Coronary artery (tissue), 2 donors: Measurements from ENCODE around the gene EPHA1.

Experiments
- DNase-seq: peaks from one replicate; pipeline ENCODE4 v3.0.0-alpha.2; 2017; ENCODE audit warnings: low spot score
- H3K27ac ChIP-seq, 2 donors: fragments of 200-600 bp; sonication (generic); one replicate each; pipeline ENCODE4 v1.5.1; 2016 to 2019
- H3K4me3 ChIP-seq: fragments of 200-600 bp; sonication (generic); 2 replicates; pipeline ENCODE4 v1.5.1; 2016; ENCODE audit warnings: mild to moderate bottlenecking, moderate library complexity
- CTCF ChIP-seq: fragments of 200-600 bp; sonication (generic); IDR thresholded peaks from one replicate; pipeline ENCODE4 v1.5.1; 2019; ENCODE audit warnings: antibody characterized with exemption

Gene EPHA1

GRCh38 chr7:143367972-143368371, 40.7 kb downstream of the EPHA1 start:
- no peak for TF ChIP-seq CTCF
- no peak overlapping the region for H3K4me3 ChIP-seq
- DNase-seq = no peak
- no peak overlapping the region for H3K27ac ChIP-seq

GRCh38 chr7:143363016-143363937, 45.4 kb downstream of the EPHA1 start:
- DNase-seq = no peak
- TF ChIP-seq CTCF = no peak
- Histone ChIP-seq H3K27ac (no peak overlapping the region), H3K4me3 (peak overlapping the region; percentile 84)

- no peak for TF ChIP-seq CTCF
- H3K4me3 ChIP-seq = peak within 1 kb of the TSS; percentile 84
- no peak within 1 kb of the TSS for H3K27ac ChIP-seq
- DNase-seq = no peak
Observed at GRCh38 chr7:143362131-143363015, 46.3 kb downstream of the EPHA1 start, which contains the start of gene FAM131B. TSS of gene FAM131B (minus strand) at chr7:143362713. CDS start at chr7:143362603, 110 bp downstream.

GRCh38 chr7:143361552-143362130, 47.0 kb downstream of the EPHA1 start:
- H3K27ac ChIP-seq = no peak overlapping the region
- DNase-seq = peak; percentile 38
- H3K4me3 ChIP-seq = peak overlapping the region; percentile 84
- TF ChIP-seq CTCF = no peak

- Histone ChIP-seq H3K27ac (no peak overlapping the region), H3K4me3 (peak overlapping the region; percentile 84)
- TF ChIP-seq CTCF = no peak
- DNase-seq = no peak
Observed at GRCh38 chr7:143360788-143361551, 47.7 kb downstream of the EPHA1 start.

- Histone ChIP-seq H3K4me3 (no peak overlapping the region), H3K27ac (no peak overlapping the region)
- no peak for TF ChIP-seq CTCF
- no peak for DNase-seq
Observed at GRCh38 chr7:143359771-143360353, 48.8 kb downstream of the EPHA1 start.
